HEK293 (cell line): ENCODE measurements around the gene LDOC1.

Source experiments
- CTCF ChIP-seq: fragments of 450-650 bp; formaldehyde crosslinking; IDR thresholded peaks from 2 replicates; pipeline ENCODE4 v1.5.1; 2016; ENCODE audit warnings: missing biosample characterization, missing genetic modification characterization
- REST ChIP-seq: fragments of 450-650 bp; formaldehyde crosslinking; IDR thresholded peaks from 2 replicates; pipeline ENCODE4 v1.5.1; 2016; ENCODE audit warnings: missing biosample characterization, missing genetic modification characterization
- SP7 ChIP-seq: fragments of 450-650 bp; formaldehyde crosslinking; IDR thresholded peaks from 2 replicates; pipeline ENCODE4 v1.5.1; 2016; ENCODE audit warnings: missing biosample characterization, missing genetic modification characterization
- ZBTB21 ChIP-seq: fragments of 450-650 bp; formaldehyde crosslinking; IDR thresholded peaks from 2 replicates; pipeline ENCODE4 v1.5.1; 2017; ENCODE audit warnings: missing biosample characterization, missing genetic modification characterization
- ZBTB7A ChIP-seq: fragments of 450-650 bp; formaldehyde crosslinking; IDR thresholded peaks from 2 replicates; pipeline ENCODE4 v1.5.1; 2016; ENCODE audit warnings: low read depth, missing biosample characterization, missing genetic modification characterization
- ZNF266 ChIP-seq: fragments of 450-650 bp; formaldehyde crosslinking; IDR thresholded peaks from 2 replicates; pipeline ENCODE4 v1.5.1; 2016; ENCODE audit warnings: missing biosample characterization, missing genetic modification characterization, low read depth
- ZNF501 ChIP-seq: fragments of 450-650 bp; formaldehyde crosslinking; IDR thresholded peaks from 2 replicates; pipeline ENCODE4 v1.5.1; 2016; ENCODE audit warnings: missing biosample characterization, missing genetic modification characterization
- ZNF639 ChIP-seq: fragments of 450-650 bp; formaldehyde crosslinking; IDR thresholded peaks from 2 replicates; pipeline ENCODE4 v1.5.1; 2016; ENCODE audit warnings: missing biosample characterization, missing genetic modification characterization
- ZNF707 ChIP-seq: fragments of 450-650 bp; formaldehyde crosslinking; IDR thresholded peaks from 2 replicates; pipeline ENCODE4 v1.5.1; 2016; ENCODE audit warnings: missing biosample characterization, missing genetic modification characterization
- ZNF776 ChIP-seq: fragments of 450-650 bp; formaldehyde crosslinking; IDR thresholded peaks from 2 replicates; pipeline ENCODE4 v1.5.0; 2017; ENCODE audit warnings: missing biosample characterization, missing genetic modification characterization, borderline replicate concordance

GRCh38 chrX:141201962-141202361, 25.0 kb upstream of the LDOC1 start:
- no peak for TF ChIP-seq ZNF707
- no peak for TF ChIP-seq ZNF639 (tag by site-specific recombination)
- no peak for TF ChIP-seq ZNF776 (tag by site-specific recombination)
- no peak for TF ChIP-seq ZBTB7A (tag by site-specific recombination)
- TF ChIP-seq CTCF (tag by site-specific recombination), result no peak
- TF ChIP-seq ZNF501, result no peak
- TF ChIP-seq REST (tag by site-specific recombination), result no peak
- TF ChIP-seq ZNF266 (tag by site-specific recombination), result no peak
- no peak for TF ChIP-seq ZBTB21
- no peak for TF ChIP-seq SP7
